ENCODE data around the gene ACOX1. TPM values are rescaled to one million over a fixed set of nuclear protein-coding genes. Genes with fewer than 3 reads are reported as not detected.

ACOX1 gene
- total RNA-seq, 1 experiment from 2014 or later, result 40.9 TPM

DNA sequence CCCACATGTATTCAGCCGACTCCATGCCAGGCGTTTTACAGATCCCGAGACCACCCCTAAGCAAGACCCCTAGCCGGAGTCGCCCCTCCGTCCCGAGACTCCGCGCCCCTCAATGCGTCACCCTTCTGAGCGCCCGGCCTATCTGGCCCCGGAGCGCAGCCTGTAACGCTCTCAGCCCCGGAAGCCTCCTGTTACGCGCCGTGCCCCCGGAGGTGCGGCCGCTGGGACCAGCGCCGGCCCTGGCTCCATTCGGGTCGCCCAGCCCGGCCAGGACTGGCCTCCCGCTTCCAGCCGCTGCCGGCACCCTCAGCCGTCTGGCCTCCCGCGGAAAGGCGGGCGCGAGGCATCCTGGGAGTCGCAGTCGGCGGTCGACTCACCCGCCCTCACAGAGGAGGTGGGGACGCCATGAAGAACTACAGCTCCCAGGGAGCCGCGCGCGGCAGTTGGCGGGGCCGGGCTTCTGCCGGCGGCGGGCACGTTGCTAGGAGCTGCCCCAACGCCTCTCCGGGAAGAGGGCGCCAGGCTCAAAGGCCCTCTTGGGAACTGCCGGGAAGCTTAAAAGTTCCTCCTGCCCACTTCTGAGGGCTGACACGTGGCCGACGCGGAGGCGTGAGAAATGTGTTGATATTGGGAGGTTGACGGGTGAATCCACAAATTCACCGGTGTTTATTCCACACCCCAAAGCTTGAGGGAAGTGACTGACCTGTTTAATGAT, 38.1 kb downstream of the ACOX1 start, which contains the start of gene FBF1 (continued):
- TF ChIP-seq ESRRA (CRISPR knock-in tag; IDR thresholded peaks at IDR 0.05; ENCODE audit: borderline replicate concordance) (no peak), SOX15 (CRISPR knock-in tag; IDR thresholded peaks at IDR 0.05) (no peak), ELF4 (CRISPR knock-in tag; IDR thresholded peaks at IDR 0.05; ENCODE audit: low read depth) (0 out of 2 replicates have a peak, but pooled peaks have one; percentile 52), ZNF138 (CRISPR knock-in tag; conservative IDR thresholded peaks at IDR 0.05) (peak; percentile 79; the same call in 1 of the 2 replicates), RORB (CRISPR knock-in tag; IDR thresholded peaks at IDR 0.05) (no peak), SMAD4 (CRISPR knock-in tag; IDR thresholded peaks at IDR 0.05) (0 out of 2 replicates have a peak, but pooled peaks have one; percentile 48), ZNF423 (CRISPR knock-in tag; IDR thresholded peaks at IDR 0.05) (peak; percentile 58), KAT7 (CRISPR knock-in tag; IDR thresholded peaks at IDR 0.05; ENCODE audit: borderline replicate concordance) (no peak), OVOL2 (CRISPR knock-in tag; IDR thresholded peaks at IDR 0.05; ENCODE audit: borderline replicate concordance) (no peak), TEAD4 (CRISPR knock-in tag; IDR thresholded peaks at IDR 0.05) (no peak), MXD4 (CRISPR knock-in tag; IDR thresholded peaks at IDR 0.05; ENCODE audit: borderline replicate concordance) (no peak), NR2C2 (CRISPR knock-in tag; IDR thresholded peaks at IDR 0.05) (no peak), ZNF219 (CRISPR knock-in tag; IDR thresholded peaks at IDR 0.05; ENCODE audit: borderline replicate concordance) (peak; percentile 79), NFE2L1 (CRISPR knock-in tag; IDR thresholded peaks at IDR 0.05) (no peak)
- TF ChIP-seq, protein P1, sequence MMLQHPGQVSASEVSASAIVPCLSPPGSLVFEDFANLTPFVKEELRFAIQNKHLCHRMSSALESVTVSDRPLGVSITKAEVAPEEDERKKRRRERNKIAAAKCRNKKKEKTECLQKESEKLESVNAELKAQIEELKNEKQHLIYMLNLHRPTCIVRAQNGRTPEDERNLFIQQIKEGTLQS (CRISPR knock-in tag; conservative IDR thresholded peaks at IDR 0.05), result no peak
- TF ChIP-seq, protein P2, sequence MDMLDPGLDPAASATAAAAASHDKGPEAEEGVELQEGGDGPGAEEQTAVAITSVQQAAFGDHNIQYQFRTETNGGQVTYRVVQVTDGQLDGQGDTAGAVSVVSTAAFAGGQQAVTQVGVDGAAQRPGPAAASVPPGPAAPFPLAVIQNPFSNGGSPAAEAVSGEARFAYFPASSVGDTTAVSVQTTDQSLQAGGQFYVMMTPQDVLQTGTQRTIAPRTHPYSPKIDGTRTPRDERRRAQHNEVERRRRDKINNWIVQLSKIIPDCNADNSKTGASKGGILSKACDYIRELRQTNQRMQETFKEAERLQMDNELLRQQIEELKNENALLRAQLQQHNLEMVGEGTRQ (CRISPR knock-in tag; IDR thresholded peaks at IDR 0.05), result peak; percentile 63
- TF ChIP-seq, protein P3, sequence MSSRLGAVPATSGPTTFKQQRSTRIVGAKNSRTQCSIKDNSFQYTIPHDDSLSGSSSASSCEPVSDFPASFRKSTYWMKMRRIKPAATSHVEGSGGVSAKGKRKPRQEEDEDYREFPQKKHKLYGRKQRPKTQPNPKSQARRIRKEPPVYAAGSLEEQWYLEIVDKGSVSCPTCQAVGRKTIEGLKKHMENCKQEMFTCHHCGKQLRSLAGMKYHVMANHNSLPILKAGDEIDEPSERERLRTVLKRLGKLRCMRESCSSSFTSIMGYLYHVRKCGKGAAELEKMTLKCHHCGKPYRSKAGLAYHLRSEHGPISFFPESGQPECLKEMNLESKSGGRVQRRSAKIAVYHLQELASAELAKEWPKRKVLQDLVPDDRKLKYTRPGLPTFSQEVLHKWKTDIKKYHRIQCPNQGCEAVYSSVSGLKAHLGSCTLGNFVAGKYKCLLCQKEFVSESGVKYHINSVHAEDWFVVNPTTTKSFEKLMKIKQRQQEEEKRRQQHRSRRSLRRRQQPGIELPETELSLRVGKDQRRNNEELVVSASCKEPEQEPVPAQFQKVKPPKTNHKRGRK (CRISPR knock-in tag; IDR thresholded peaks at IDR 0.05; ENCODE audit: borderline replicate concordance), result no peak
- TF ChIP-seq, protein P4, sequence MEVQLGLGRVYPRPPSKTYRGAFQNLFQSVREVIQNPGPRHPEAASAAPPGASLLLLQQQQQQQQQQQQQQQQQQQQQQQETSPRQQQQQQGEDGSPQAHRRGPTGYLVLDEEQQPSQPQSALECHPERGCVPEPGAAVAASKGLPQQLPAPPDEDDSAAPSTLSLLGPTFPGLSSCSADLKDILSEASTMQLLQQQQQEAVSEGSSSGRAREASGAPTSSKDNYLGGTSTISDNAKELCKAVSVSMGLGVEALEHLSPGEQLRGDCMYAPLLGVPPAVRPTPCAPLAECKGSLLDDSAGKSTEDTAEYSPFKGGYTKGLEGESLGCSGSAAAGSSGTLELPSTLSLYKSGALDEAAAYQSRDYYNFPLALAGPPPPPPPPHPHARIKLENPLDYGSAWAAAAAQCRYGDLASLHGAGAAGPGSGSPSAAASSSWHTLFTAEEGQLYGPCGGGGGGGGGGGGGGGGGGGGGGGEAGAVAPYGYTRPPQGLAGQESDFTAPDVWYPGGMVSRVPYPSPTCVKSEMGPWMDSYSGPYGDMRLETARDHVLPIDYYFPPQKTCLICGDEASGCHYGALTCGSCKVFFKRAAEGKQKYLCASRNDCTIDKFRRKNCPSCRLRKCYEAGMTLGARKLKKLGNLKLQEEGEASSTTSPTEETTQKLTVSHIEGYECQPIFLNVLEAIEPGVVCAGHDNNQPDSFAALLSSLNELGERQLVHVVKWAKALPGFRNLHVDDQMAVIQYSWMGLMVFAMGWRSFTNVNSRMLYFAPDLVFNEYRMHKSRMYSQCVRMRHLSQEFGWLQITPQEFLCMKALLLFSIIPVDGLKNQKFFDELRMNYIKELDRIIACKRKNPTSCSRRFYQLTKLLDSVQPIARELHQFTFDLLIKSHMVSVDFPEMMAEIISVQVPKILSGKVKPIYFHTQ (CRISPR knock-in tag; IDR thresholded peaks at IDR 0.05), result no peak
- TF ChIP-seq, protein P5, sequence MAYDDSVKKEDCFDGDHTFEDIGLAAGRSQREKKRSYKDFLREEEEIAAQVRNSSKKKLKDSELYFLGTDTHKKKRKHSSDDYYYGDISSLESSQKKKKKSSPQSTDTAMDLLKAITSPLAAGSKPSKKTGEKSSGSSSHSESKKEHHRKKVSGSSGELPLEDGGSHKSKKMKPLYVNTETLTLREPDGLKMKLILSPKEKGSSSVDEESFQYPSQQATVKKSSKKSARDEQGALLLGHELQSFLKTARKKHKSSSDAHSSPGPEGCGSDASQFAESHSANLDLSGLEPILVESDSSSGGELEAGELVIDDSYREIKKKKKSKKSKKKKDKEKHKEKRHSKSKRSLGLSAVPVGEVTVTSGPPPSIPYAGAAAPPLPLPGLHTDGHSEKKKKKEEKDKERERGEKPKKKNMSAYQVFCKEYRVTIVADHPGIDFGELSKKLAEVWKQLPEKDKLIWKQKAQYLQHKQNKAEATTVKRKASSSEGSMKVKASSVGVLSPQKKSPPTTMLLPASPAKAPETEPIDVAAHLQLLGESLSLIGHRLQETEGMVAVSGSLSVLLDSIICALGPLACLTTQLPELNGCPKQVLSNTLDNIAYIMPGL (CRISPR knock-in tag; IDR thresholded peaks at IDR 0.05), result peak; percentile 77; the same call in 1 of the 2 replicates
- TF ChIP-seq, protein P6, sequence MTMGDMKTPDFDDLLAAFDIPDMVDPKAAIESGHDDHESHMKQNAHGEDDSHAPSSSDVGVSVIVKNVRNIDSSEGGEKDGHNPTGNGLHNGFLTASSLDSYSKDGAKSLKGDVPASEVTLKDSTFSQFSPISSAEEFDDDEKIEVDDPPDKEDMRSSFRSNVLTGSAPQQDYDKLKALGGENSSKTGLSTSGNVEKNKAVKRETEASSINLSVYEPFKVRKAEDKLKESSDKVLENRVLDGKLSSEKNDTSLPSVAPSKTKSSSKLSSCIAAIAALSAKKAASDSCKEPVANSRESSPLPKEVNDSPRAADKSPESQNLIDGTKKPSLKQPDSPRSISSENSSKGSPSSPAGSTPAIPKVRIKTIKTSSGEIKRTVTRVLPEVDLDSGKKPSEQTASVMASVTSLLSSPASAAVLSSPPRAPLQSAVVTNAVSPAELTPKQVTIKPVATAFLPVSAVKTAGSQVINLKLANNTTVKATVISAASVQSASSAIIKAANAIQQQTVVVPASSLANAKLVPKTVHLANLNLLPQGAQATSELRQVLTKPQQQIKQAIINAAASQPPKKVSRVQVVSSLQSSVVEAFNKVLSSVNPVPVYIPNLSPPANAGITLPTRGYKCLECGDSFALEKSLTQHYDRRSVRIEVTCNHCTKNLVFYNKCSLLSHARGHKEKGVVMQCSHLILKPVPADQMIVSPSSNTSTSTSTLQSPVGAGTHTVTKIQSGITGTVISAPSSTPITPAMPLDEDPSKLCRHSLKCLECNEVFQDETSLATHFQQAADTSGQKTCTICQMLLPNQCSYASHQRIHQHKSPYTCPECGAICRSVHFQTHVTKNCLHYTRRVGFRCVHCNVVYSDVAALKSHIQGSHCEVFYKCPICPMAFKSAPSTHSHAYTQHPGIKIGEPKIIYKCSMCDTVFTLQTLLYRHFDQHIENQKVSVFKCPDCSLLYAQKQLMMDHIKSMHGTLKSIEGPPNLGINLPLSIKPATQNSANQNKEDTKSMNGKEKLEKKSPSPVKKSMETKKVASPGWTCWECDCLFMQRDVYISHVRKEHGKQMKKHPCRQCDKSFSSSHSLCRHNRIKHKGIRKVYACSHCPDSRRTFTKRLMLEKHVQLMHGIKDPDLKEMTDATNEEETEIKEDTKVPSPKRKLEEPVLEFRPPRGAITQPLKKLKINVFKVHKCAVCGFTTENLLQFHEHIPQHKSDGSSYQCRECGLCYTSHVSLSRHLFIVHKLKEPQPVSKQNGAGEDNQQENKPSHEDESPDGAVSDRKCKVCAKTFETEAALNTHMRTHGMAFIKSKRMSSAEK (CRISPR knock-in tag; IDR thresholded peaks at IDR 0.05; ENCODE audit: borderline replicate concordance), result peak; percentile 72; the same call in 1 of the 2 replicates
- TF ChIP-seq, protein P7, sequence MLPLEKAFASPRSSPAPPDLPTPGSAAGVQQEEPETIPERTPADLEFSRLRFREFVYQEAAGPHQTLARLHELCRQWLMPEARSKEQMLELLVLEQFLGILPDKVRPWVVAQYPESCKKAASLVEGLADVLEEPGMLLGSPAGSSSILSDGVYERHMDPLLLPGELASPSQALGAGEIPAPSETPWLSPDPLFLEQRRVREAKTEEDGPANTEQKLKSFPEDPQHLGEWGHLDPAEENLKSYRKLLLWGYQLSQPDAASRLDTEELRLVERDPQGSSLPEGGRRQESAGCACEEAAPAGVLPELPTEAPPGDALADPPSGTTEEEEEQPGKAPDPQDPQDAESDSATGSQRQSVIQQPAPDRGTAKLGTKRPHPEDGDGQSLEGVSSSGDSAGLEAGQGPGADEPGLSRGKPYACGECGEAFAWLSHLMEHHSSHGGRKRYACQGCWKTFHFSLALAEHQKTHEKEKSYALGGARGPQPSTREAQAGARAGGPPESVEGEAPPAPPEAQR (CRISPR knock-in tag; IDR thresholded peaks at IDR 0.05), result no peak
- TF ChIP-seq, protein P8, sequence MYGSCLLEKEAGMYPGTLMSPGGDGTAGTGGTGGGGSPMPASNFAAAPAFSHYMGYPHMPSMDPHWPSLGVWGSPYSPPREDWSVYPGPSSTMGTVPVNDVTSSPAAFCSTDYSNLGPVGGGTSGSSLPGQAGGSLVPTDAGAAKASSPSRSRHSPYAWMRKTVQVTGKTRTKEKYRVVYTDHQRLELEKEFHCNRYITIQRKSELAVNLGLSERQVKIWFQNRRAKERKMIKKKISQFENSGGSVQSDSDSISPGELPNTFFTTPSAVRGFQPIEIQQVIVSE (CRISPR knock-in tag; IDR thresholded peaks at IDR 0.05; ENCODE audit: borderline replicate concordance), result no peak; the same call in 1 of the 2 replicates
- TF ChIP-seq, protein P9, sequence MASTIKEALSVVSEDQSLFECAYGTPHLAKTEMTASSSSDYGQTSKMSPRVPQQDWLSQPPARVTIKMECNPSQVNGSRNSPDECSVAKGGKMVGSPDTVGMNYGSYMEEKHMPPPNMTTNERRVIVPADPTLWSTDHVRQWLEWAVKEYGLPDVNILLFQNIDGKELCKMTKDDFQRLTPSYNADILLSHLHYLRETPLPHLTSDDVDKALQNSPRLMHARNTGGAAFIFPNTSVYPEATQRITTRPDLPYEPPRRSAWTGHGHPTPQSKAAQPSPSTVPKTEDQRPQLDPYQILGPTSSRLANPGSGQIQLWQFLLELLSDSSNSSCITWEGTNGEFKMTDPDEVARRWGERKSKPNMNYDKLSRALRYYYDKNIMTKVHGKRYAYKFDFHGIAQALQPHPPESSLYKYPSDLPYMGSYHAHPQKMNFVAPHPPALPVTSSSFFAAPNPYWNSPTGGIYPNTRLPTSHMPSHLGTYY (CRISPR knock-in tag; IDR thresholded peaks at IDR 0.05), result 0 out of 2 replicates have a peak, but pooled peaks have one; percentile 6

All from WTC11 (cell line).